ENCODE results near the gene AP1S1. TPM values are rescaled to one million over a fixed set of nuclear protein-coding genes. Genes with fewer than 3 reads are reported as not detected.
"Not testable (repeated sequence)": the region's sequence is repeated elsewhere in the genome, so short reads cannot be mapped to it uniquely, and the experiment has no call there.

Gene AP1S1
- total RNA-seq, 1 donor: 77.5 TPM

DNA sequence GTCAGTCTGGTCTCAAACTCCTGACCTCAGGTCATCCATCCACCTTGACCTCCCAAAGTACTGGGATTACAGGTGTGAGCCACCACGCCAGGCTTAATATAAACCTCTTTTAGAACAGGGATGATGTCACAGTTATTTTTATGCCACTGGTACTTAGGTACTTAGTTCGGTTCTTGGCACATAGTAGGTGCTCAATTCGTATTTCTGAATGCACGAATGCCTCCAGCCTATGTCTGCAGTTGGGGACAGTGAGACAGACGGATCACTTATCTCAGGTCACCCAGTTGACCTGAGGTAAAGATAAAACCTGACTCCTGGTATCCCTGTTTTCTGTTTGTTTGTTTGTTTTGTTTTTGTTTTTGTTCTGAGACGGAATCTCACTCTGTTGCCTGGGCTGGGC, 31.9 kb downstream of the AP1S1 start:
- TF ChIP-seq, protein P1, sequence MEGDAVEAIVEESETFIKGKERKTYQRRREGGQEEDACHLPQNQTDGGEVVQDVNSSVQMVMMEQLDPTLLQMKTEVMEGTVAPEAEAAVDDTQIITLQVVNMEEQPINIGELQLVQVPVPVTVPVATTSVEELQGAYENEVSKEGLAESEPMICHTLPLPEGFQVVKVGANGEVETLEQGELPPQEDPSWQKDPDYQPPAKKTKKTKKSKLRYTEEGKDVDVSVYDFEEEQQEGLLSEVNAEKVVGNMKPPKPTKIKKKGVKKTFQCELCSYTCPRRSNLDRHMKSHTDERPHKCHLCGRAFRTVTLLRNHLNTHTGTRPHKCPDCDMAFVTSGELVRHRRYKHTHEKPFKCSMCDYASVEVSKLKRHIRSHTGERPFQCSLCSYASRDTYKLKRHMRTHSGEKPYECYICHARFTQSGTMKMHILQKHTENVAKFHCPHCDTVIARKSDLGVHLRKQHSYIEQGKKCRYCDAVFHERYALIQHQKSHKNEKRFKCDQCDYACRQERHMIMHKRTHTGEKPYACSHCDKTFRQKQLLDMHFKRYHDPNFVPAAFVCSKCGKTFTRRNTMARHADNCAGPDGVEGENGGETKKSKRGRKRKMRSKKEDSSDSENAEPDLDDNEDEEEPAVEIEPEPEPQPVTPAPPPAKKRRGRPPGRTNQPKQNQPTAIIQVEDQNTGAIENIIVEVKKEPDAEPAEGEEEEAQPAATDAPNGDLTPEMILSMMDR (IDR thresholded peaks at IDR 0.05; ENCODE audit: insufficient read depth, low read length): no peak
- no peak overlapping the region for H3K4me3 ChIP-seq (ENCODE audit: low read depth, low read length)
- no peak for DNase-seq (ENCODE audit: low read depth)

DNA sequence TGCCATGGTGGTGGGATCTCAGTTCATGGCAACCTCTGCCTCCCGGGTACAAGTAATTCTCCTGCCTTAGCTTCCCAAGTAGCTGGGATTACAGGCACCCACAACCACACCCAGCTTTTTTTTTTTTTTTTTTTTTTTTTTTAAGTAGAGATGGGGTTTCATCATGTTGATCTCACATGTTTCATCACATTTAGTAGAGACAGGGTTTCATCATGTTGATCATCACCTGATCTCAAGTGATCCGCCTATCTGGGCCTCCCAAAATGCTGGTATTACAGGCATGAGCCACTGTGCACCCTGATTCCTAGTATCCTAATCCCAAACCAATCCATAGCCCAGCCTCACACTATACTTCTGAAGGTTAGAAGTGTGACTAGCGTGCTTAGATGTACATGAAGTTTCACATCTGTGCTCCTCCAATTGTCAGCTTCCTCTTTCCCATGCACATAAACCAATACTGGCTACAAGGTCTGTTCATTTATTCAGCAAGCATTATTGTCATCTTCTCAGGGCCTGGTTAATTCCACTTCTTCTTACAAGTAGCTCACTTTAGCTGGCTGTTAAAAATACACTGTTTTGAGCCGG, 32.7 kb downstream of the AP1S1 start:
- TF ChIP-seq, protein P1 (IDR thresholded peaks at IDR 0.05; ENCODE audit: insufficient read depth, low read length): no peak
- DNase-seq (ENCODE audit: low read depth): no peak
- H3K4me3 ChIP-seq (ENCODE audit: low read depth, low read length): no peak overlapping the region

DNA sequence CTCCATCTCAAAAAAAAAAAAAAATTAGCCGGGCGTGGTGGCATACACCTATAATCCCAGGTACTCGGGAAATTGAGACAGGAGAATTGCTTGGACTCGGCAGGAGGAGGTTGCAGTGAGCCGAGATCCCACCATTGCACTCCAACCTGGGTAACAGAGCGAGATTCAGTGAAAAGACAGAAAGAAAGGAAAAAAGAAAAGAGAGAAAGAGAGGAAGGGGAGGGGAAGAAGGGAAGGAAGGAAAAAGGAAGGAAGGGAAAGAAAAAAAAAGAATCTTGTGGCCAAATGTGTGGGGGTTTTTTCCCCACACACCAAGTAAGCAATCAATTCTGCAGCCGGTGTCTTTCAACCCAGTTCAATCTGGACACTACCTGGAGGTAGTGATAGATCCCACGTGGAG, 34.8 kb downstream of the AP1S1 start:
- DNase-seq (ENCODE audit: low read depth): no peak
- TF ChIP-seq, protein P1 (IDR thresholded peaks at IDR 0.05; ENCODE audit: insufficient read depth, low read length): no peak
- H3K4me3 ChIP-seq (ENCODE audit: low read depth, low read length): no peak overlapping the region

DNA sequence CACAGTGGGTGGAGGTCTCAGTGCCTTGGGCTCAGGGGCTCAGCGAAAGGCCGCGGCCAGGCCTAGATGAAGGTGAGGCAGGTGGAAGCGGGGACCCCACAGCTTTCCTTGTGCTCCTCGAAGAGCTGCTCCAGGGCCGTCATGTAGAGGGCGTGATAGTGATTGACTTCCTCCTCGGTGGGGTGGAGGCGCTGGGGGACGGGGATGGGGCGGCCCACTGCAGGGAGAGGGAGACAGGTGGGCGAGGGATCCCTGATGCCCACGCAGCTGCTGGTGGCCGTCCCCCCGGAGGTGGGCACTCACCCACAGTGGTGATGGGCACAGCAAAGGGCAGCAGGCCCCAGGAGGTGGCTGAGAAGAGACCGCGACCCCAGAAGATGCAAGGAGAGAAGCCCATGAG, 41.6 kb downstream of the AP1S1 start:
- no peak overlapping the region for H3K4me3 ChIP-seq (ENCODE audit: low read depth, low read length)
- DNase-seq (ENCODE audit: low read depth): no peak
- TF ChIP-seq, protein P1 (IDR thresholded peaks at IDR 0.05; ENCODE audit: insufficient read depth, low read length): no peak

DNA sequence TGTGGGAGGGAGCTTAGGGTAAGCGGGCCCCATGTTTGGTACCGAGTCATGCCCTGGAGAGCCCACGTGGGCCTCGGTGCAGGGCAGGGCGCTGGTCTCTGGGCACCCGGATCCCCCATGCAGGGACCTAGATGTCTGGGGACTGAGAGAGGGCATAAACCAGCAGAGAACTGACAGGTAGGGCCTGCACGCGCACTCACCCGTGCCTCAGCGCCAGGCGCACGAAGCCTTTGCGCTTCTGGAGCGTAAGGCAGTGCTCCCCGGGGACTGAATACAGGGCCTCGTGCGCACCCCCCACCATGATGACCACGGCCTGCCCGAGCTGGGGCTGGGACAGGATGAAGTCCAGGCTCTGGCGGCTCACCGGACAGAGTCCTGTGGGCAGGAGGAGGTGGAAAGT, 43.7 kb downstream of the AP1S1 start:
- H3K4me3 ChIP-seq (ENCODE audit: low read depth, low read length): no peak overlapping the region
- no peak for DNase-seq (ENCODE audit: low read depth)
- TF ChIP-seq, protein P1 (IDR thresholded peaks at IDR 0.05; ENCODE audit: insufficient read depth, low read length): no peak

DNA sequence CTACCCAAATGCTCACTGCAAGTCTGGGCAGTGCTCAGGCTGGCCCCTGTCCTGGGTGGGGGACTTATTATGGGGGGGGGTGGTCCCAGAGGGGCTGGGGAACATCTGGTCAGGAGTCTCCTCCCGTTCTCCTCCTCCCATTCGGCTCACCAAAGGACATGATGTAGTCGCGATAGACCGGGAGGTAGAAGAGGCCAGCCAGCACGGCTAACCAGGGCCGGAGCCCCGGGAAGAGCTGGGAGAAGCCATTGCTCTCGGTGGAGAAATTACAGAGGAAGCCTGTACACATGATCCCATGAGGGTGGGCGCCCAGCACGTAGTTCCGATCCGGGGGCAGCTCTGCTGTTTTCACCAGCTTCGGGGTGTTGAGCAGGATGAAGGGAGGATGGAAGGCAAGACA, 44.2 kb downstream of the AP1S1 start:
- DNase-seq (ENCODE audit: low read depth): no peak
- H3K4me3 ChIP-seq (ENCODE audit: low read depth, low read length): no peak overlapping the region
- TF ChIP-seq, protein P1 (IDR thresholded peaks at IDR 0.05; ENCODE audit: insufficient read depth, low read length): no peak

GRCh38 chr7:101199522-101199921, 45.2 kb downstream of the AP1S1 start:
- not testable (repeated sequence) for DNase-seq (ENCODE audit: low read depth); H3K4me3 ChIP-seq (ENCODE audit: low read depth, low read length)
